IMR-90 (cell line): ENCODE data around the gene RNF186. TPM values are rescaled to one million over a fixed set of nuclear protein-coding genes. Genes with fewer than 3 reads are reported as not detected.

Source experiments
- ATAC-seq: fragments of 200-7000 bp; cut with Tn5 transposase; 2 replicates; pipeline ENCODE4 v1.9.1; 2020; ENCODE audit warnings: low read depth, mild to moderate bottlenecking, moderate library complexity
- BruUV-seq: library from RNA; stranded (reverse); fragments of 400-500 nt; replicated peaks from 2 replicates; lab custom pipeline; 2021; lab: Mats Ljungman, UMichigan
- CTCF ChIA-PET: fragments of 300-600 bp; formaldehyde crosslinking; extraction: SDS; loops from one replicate; lab custom pipeline; 2021; ENCODE audit warnings: antibody characterized with exemption; lab: Yijun Ruan, JAX
- POLR2A ChIA-PET: fragments of 300-600 bp; sonication (Branson Sonifier 250); formaldehyde crosslinking; loops from one replicate; lab custom pipeline; 2022; ENCODE audit warnings: antibody characterized with exemption; ENCODE audit not compliant: unreplicated experiment; lab: Charles Lee
- DNase-seq: peaks from one replicate; pipeline ENCODE4 v3.0.0; 2013
- H2AFZ ChIP-seq: replicated peaks from 2 replicates; pipeline ENCODE3; 2013; ENCODE audit warnings: low read length, mild to moderate bottlenecking; ENCODE audit not compliant: poor library complexity
- H2AK5ac ChIP-seq: 2 replicates; pipeline ENCODE4 v1.6.1; 2013; ENCODE audit warnings: low read depth, low read length, inconsistent platforms
- H2AK9ac ChIP-seq: replicated peaks from 2 replicates; pipeline ENCODE3; 2013; ENCODE audit warnings: mild to moderate bottlenecking, low read depth, low read length, moderate library complexity; ENCODE audit not compliant: poor library complexity
- H2BK120ac ChIP-seq: 2 replicates; pipeline ENCODE4 v1.6.1; 2013; ENCODE audit warnings: low read depth, low read length, inconsistent platforms
- H2BK15ac ChIP-seq: 3 replicates; pipeline ENCODE4 v1.6.1; 2013; ENCODE audit warnings: low read depth, low read length, inconsistent platforms
- H2BK20ac ChIP-seq: 2 replicates; pipeline ENCODE4 v1.6.1; 2013; ENCODE audit warnings: low read depth, mild to moderate bottlenecking, inconsistent platforms, low read length, moderate library complexity
- H2BK5ac ChIP-seq: 2 replicates; pipeline ENCODE4 v1.6.1; 2013; ENCODE audit warnings: mild to moderate bottlenecking, low read depth, low read length, inconsistent platforms; ENCODE audit not compliant: poor library complexity, severe bottlenecking
- H3K14ac ChIP-seq: replicated peaks from 2 replicates; pipeline ENCODE4 v1.6.1; 2013; ENCODE audit warnings: low read depth, low read length, inconsistent platforms
- H3K18ac ChIP-seq: 2 replicates; pipeline ENCODE4 v1.6.1; 2013; ENCODE audit warnings: low read depth, low read length, control low read depth
- H3K23ac ChIP-seq: 2 replicates; pipeline ENCODE4 v1.6.1; 2013; ENCODE audit warnings: low read depth, low read length, inconsistent platforms
- H3K27ac ChIP-seq: 2 replicates; pipeline ENCODE4 v1.5.1; 2013; ENCODE audit warnings: mild to moderate bottlenecking, control low read depth, low read length; ENCODE audit not compliant: insufficient read depth
- H3K27me3 ChIP-seq: 2 replicates; pipeline ENCODE4 v1.6.1; 2013; ENCODE audit warnings: low read length; ENCODE audit not compliant: control insufficient read depth, insufficient read depth
- H3K36me3 ChIP-seq: 2 replicates; pipeline ENCODE4 v1.6.1; 2013; ENCODE audit warnings: low read length, mixed read lengths; ENCODE audit not compliant: control insufficient read depth, insufficient read depth
- H3K4ac ChIP-seq: 2 replicates; pipeline ENCODE4 v1.6.1; 2013; ENCODE audit warnings: low read depth, low read length, inconsistent platforms
- H3K4me1 ChIP-seq: 2 replicates; pipeline ENCODE4 v1.6.1; 2013; ENCODE audit warnings: low read length, mixed read lengths; ENCODE audit not compliant: control insufficient read depth, insufficient read depth
- H3K4me2 ChIP-seq: 2 replicates; pipeline ENCODE4 v1.6.1; 2013; ENCODE audit warnings: low read depth, mild to moderate bottlenecking, control low read depth, low read length, moderate library complexity
- H3K4me3 ChIP-seq: 2 replicates; pipeline ENCODE4 v1.5.1; 2013; ENCODE audit warnings: low read depth, mild to moderate bottlenecking, control low read depth, low read length, moderate library complexity; ENCODE audit not compliant: insufficient read depth
- H3K56ac ChIP-seq: 2 replicates; pipeline ENCODE4 v1.6.1; 2013; ENCODE audit warnings: low read length, inconsistent platforms; ENCODE audit not compliant: insufficient read depth; ENCODE audit errors: extremely low read depth
- H3K79me1 ChIP-seq, 2 experiments: 2 replicates each; pipeline ENCODE4 v1.6.1; 2013; ENCODE audit warnings: low read length in 2 of 2, inconsistent platforms in 1 of 2, low read depth in 1 of 2
- H3K9ac ChIP-seq: 2 replicates; pipeline ENCODE4 v1.6.1; 2013; ENCODE audit warnings: low read depth, low read length, control low read depth
- H3K9me1 ChIP-seq: 2 replicates; pipeline ENCODE4 v1.6.1; 2013; ENCODE audit warnings: low read length, inconsistent platforms; ENCODE audit not compliant: insufficient read depth
- H3K9me3 ChIP-seq: 2 replicates; pipeline ENCODE4 v1.6.1; 2013; ENCODE audit warnings: low read length; ENCODE audit not compliant: control insufficient read depth, insufficient read depth
- H4K20me1 ChIP-seq: 2 replicates; pipeline ENCODE4 v1.6.1; 2013; ENCODE audit warnings: low read length, inconsistent platforms; ENCODE audit not compliant: insufficient read depth
- H4K5ac ChIP-seq: 2 replicates; pipeline ENCODE4 v1.6.1; 2013; ENCODE audit warnings: mild to moderate bottlenecking, low read depth, low read length, control low read depth
- H4K8ac ChIP-seq, 2 experiments: 2 replicates each; pipeline ENCODE4 v1.6.1; 2013; ENCODE audit warnings: low read depth in 2 of 2, low read length in 2 of 2, control low read depth in 1 of 2, inconsistent platforms in 1 of 2
- H4K91ac ChIP-seq: 2 replicates; pipeline ENCODE4 v1.6.1; 2013; ENCODE audit warnings: low read depth, low read length, inconsistent platforms; ENCODE audit not compliant: insufficient read depth
- BHLHE40 ChIP-seq: fragments of 150-350 bp; IDR thresholded peaks from 2 replicates; pipeline ENCODE4 v1.6.1; 2016; ENCODE audit warnings: mild to moderate bottlenecking, low read depth, low read length
- CEBPB ChIP-seq: IDR thresholded peaks from 2 replicates; pipeline ENCODE4 v1.6.1; 2012; ENCODE audit warnings: low read depth, low read length, improper control_type of control experiment
- CHD1 ChIP-seq: IDR thresholded peaks from 2 replicates; pipeline ENCODE4 v1.6.1; 2012; ENCODE audit warnings: low read depth, low read length, improper control_type of control experiment
- ELK1 ChIP-seq: fragments of 150-350 bp; IDR thresholded peaks from 2 replicates; pipeline ENCODE4 v1.6.1; 2016; ENCODE audit warnings: low read depth, mild to moderate bottlenecking, low read length, moderate library complexity, borderline replicate concordance
- FOS ChIP-seq: fragments of 150-350 bp; IDR thresholded peaks from 2 replicates; pipeline ENCODE4 v1.6.1; 2016; ENCODE audit warnings: low read depth, low read length
- MAFK ChIP-seq: IDR thresholded peaks from 2 replicates; pipeline ENCODE4 v1.6.1; 2012; ENCODE audit warnings: low read depth, low read length, improper control_type of control experiment
- MAZ ChIP-seq: IDR thresholded peaks from 2 replicates; pipeline ENCODE4 v1.6.1; 2012; ENCODE audit warnings: low read depth, mild to moderate bottlenecking, low read length, improper control_type of control experiment, moderate library complexity, borderline replicate concordance
- MXI1 ChIP-seq: IDR thresholded peaks from 2 replicates; pipeline ENCODE4 v1.6.1; 2012; ENCODE audit warnings: low read depth, mild to moderate bottlenecking, low read length, moderate library complexity, borderline replicate concordance
- NFE2L2 ChIP-seq: fragments of 150-350 bp; IDR thresholded peaks from 2 replicates; pipeline ENCODE4 v1.6.1; 2016; ENCODE audit warnings: low read depth, mild to moderate bottlenecking, low read length
- POLR2A ChIP-seq: IDR thresholded peaks from 2 replicates; pipeline ENCODE4 v1.6.1; 2012; ENCODE audit warnings: mild to moderate bottlenecking, low read depth, low read length
- RAD21 ChIP-seq: IDR thresholded peaks from 2 replicates; pipeline ENCODE4 v1.6.1; 2012; ENCODE audit warnings: low read length, improper control_type of control experiment
- RCOR1 ChIP-seq: IDR thresholded peaks from 2 replicates; pipeline ENCODE4 v1.6.1; 2012; ENCODE audit warnings: mild to moderate bottlenecking, low read length, improper control_type of control experiment; ENCODE audit not compliant: insufficient replicate concordance
- RFX5 ChIP-seq: IDR thresholded peaks from 2 replicates; pipeline ENCODE4 v1.8.0; 2012; ENCODE audit warnings: low read depth, mild to moderate bottlenecking, low read length, moderate library complexity
- SMC3 ChIP-seq: fragments of 150-350 bp; IDR thresholded peaks from 2 replicates; pipeline ENCODE4 v1.6.1; 2016; ENCODE audit warnings: low read depth, mild to moderate bottlenecking, antibody characterized with exemption, low read length, moderate library complexity
- WGBS, 2 experiments: methylation state at CpG; one replicate each; pipeline versions ENCODE4 v1.1.5 to v1.1.7; 2013; ENCODE audit warnings: missing lambda C conversion rate in 2 of 2; ENCODE audit not compliant: insufficient read length in 1 of 2; ENCODE audit errors: extremely low coverage in 2 of 2; 5-methylcytosine and 5-hydroxymethylcytosine counted together
- dilution Hi-C: fragments of 300-500 bp; cut with HindIII; formaldehyde crosslinking; loops from one replicate; pipeline ENCODE4 v1.14.3; 2018; ENCODE audit warnings: low sequenced_read_pairs; ENCODE audit not compliant: unreplicated experiment
- in situ Hi-C: fragments of 300-500 bp; cut with MboI; formaldehyde crosslinking; loops from 3 replicates; pipeline ENCODE4 v1.14.3; 2019; ENCODE audit warnings: low sequenced_read_pairs, inconsistent platforms, mixed read lengths
- intact Hi-C: fragments of 100-400 bp; cut with micrococcal nuclease; formaldehyde crosslinking; loops from 2 replicates; pipeline ENCODE4 v1.10.0; 2022
- polyA plus RNA-seq, 3 experiments: library from polyadenylated mRNA; depleted of rRNA; stranded (reverse); fragments of >200 nt; gene quantifications; 2 replicates each; pipeline ENCODE4 v1.2.3, GENCODE V29; 2012; ENCODE audit warnings: low replicate concordance in 1 of 3
- total RNA-seq: library from RNA; depleted of rRNA; stranded (reverse); fragments of >200 nt; gene quantifications from 2 replicates; pipeline ENCODE4 v1.2.3, GENCODE V29; 2012
- TF ChIP-seq, protein P1 (sequence below): fragments of 150-350 bp; IDR thresholded peaks from 2 replicates; pipeline ENCODE4 v1.6.1; 2017; ENCODE audit warnings: mild to moderate bottlenecking, antibody characterized with exemption, low read length, low read depth
- TF ChIP-seq, protein P2 (sequence below): conservative IDR thresholded peaks from 2 replicates; pipeline ENCODE4 v1.5.1; 2012; ENCODE audit warnings: mild to moderate bottlenecking, low read depth, low read length, improper control_type of control experiment

The RNF186 gene
- total and polyA plus RNA-seq, 2 of the 4 experiments (the other 2 are of a cell fraction): not detected

DNA sequence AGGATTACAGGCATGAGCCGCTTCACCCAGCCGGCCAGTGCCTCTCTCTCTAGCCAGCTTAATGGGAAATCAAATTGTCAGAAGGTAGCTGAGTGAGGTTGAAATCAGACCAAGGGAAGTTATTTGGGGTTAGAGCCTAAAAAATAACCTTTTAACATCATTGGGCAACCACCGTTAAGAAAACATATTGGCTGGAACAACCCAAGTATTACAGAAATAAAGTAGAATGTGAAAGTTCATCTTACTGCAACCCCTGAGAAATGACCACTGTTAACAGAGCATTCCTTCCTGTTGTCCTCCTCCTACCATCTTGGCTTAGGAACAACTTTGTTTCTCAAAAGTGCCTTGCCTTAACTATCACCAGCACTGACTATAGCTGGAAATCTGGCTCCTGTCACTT is 3.2 kb upstream of the RNF186 start:
- ChIA-PET CTCF (no interaction called here), POLR2A (no interaction called here)
- Histone ChIP-seq H2AK9ac (no peak overlapping the region), H2BK120ac (no peak overlapping the region), H3K14ac (no peak overlapping the region), H3K27ac (no peak overlapping the region), H2BK20ac (no peak overlapping the region), H4K91ac (no peak overlapping the region), H4K20me1 (no peaks in the 10 kb centered on the region), H2AFZ (no peak overlapping the region), H2AK5ac (no peak overlapping the region), H3K4me3 (no peak overlapping the region), H3K36me3 (no peaks in the 10 kb centered on the region), H3K4me1 (no peaks in the 10 kb centered on the region), H3K4ac (no peak overlapping the region), H4K8ac (no peak overlapping the region), H2BK15ac (no peak overlapping the region), H3K4me2 (no peak overlapping the region), H3K9me1 (no peaks in the 10 kb centered on the region), H3K18ac (no peak overlapping the region), H3K56ac (no peak overlapping the region), H4K5ac (no peak overlapping the region), H3K23ac (no peak overlapping the region), H3K79me1 (no peaks in the 10 kb centered on the region), H3K27me3 (peaks cover 24% of the 10 kb centered on the region), H2BK5ac (no peak overlapping the region), H3K9me3 (no peaks in the 10 kb centered on the region), H3K9ac (no peak overlapping the region)
- no peak for ATAC-seq
- DNase-seq: no peak
- TF ChIP-seq POLR2A: no peak
- TF ChIP-seq MAZ: no peak
- TF ChIP-seq ELK1: no peak
- no peak for TF ChIP-seq RCOR1
- TF ChIP-seq SMC3: no peak
- TF ChIP-seq MXI1: no peak
- TF ChIP-seq MAFK: no peak
- TF ChIP-seq, protein P1, sequence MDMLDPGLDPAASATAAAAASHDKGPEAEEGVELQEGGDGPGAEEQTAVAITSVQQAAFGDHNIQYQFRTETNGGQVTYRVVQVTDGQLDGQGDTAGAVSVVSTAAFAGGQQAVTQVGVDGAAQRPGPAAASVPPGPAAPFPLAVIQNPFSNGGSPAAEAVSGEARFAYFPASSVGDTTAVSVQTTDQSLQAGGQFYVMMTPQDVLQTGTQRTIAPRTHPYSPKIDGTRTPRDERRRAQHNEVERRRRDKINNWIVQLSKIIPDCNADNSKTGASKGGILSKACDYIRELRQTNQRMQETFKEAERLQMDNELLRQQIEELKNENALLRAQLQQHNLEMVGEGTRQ: no peak
- no peak for TF ChIP-seq RFX5
- TF ChIP-seq CHD1: no peak
- TF ChIP-seq FOS: no peak
- TF ChIP-seq RAD21: no peak
- no peak for TF ChIP-seq CEBPB
- no peak for TF ChIP-seq BHLHE40
- TF ChIP-seq NFE2L2: no peak
- TF ChIP-seq, protein P2, sequence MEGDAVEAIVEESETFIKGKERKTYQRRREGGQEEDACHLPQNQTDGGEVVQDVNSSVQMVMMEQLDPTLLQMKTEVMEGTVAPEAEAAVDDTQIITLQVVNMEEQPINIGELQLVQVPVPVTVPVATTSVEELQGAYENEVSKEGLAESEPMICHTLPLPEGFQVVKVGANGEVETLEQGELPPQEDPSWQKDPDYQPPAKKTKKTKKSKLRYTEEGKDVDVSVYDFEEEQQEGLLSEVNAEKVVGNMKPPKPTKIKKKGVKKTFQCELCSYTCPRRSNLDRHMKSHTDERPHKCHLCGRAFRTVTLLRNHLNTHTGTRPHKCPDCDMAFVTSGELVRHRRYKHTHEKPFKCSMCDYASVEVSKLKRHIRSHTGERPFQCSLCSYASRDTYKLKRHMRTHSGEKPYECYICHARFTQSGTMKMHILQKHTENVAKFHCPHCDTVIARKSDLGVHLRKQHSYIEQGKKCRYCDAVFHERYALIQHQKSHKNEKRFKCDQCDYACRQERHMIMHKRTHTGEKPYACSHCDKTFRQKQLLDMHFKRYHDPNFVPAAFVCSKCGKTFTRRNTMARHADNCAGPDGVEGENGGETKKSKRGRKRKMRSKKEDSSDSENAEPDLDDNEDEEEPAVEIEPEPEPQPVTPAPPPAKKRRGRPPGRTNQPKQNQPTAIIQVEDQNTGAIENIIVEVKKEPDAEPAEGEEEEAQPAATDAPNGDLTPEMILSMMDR: no peak
- BruUV-seq: no TSS peak
- in situ Hi-C loops (no loop called here), intact Hi-C loops (no loop called here), dilution Hi-C loops (no loop called here)
- whole genome bisulfite sequencing, 2 experiments: no CpG with 5 or more reads among the region's 3 CpGs
